Dermis microvascular lymphatic vessel endothelial cell (primary cell): ENCODE results near the gene VASP. TPM values are rescaled to one million over a fixed set of nuclear protein-coding genes. Genes with fewer than 3 reads are reported as not detected.

ENCODE experiments used
- DNase-seq, 2 donors: peaks; one replicate each; pipeline versions ENCODE4 v3.0.0 to v3.0.0-alpha.2; 2010; ENCODE audit warnings: low read depth in 2 of 2
- total RNA-seq: library from RNA; depleted of rRNA; stranded (reverse); fragments of >200 nt; gene quantifications from 2 replicates; pipeline ENCODE4 v1.2.1, GENCODE V29; 2014

The VASP gene
- total RNA-seq, 1 donor from 2014 or later, result 71.5 TPM

- peak in 1 of 2 donors; percentile 13 for DNase-seq
Observed at GRCh38 chr19:45547965-45548609, 40.8 kb downstream of the VASP start.

GRCh38 chr19:45553464-45553863 is 46.2 kb downstream of the VASP start:
- DNase-seq, result no peak

GRCh38 chr19:45554481-45554880 is 47.2 kb downstream of the VASP start:
- DNase-seq, result no peak

- no peak for DNase-seq
Observed at GRCh38 chr19:45556835-45557234, 49.6 kb downstream of the VASP start.

- DNase-seq, result peak in 1 of 2 donors; percentile 57
Observed at GRCh38 chr19:45558399-45558878, 51.2 kb downstream of the VASP start.

GRCh38 chr19:45560038-45560437 is 52.8 kb downstream of the VASP start:
- DNase-seq, result no peak

- DNase-seq, result peak in 1 of 2 donors; percentile 50
Observed at GRCh38 chr19:45560686-45561085, 53.4 kb downstream of the VASP start.

GRCh38 chr19:45564131-45564780 is 57.0 kb downstream of the VASP start:
- no peak for DNase-seq

- no peak for DNase-seq
Observed at GRCh38 chr19:45567609-45568008, 60.3 kb downstream of the VASP start.

GRCh38 chr19:45568732-45569131 is 61.5 kb downstream of the VASP start:
- DNase-seq, result peak in 1 of 2 donors; percentile 78

- peak in 1 of 2 donors; percentile 36 for DNase-seq
Observed at GRCh38 chr19:45569619-45570421, 62.5 kb downstream of the VASP start.

GRCh38 chr19:45571457-45572220 is 64.4 kb downstream of the VASP start:
- no peak for DNase-seq

GRCh38 chr19:45574526-45574925 is 67.2 kb downstream of the VASP start:
- no peak for DNase-seq

- DNase-seq, result no peak
Observed at GRCh38 chr19:45575216-45575615, 67.9 kb downstream of the VASP start.

Other genes starting within 250 kb of the VASP start
- 0.13 TPM in 1 of 2 replicates, not detected in the other for gene CKM, start 184.6 kb upstream of the VASP start, total RNA-seq
- gene KLC3, start 166.7 kb upstream of the VASP start, total RNA-seq, result 0.13 and 0.25 TPM in 2 replicates
- gene ERCC2, start 136.9 kb upstream of the VASP start, total RNA-seq, result 14.5 and 19.7 TPM in 2 replicates
- gene PPP1R13L, start 102.4 kb upstream of the VASP start, total RNA-seq, result 10.0 and 20.7 TPM in 2 replicates
- 7.0 and 7.4 TPM in 2 replicates for gene POLR1G, start 100.8 kb upstream of the VASP start, total RNA-seq
- gene ERCC1, start 83.6 kb upstream of the VASP start, total RNA-seq, result 46.1 and 57.3 TPM in 2 replicates
- gene FOSB, start 39.5 kb upstream of the VASP start, total RNA-seq, result 1.3 and 3.9 TPM in 2 replicates
- gene RTN2, start 10.4 kb upstream of the VASP start, total RNA-seq, result 5.9 and 8.1 TPM in 2 replicates
- gene PPM1N, start 9.0 kb upstream of the VASP start, total RNA-seq, result 0.25 and 1.0 TPM in 2 replicates
- 4.1 and 5.6 TPM in 2 replicates for gene OPA3, start 77.3 kb downstream of the VASP start, total RNA-seq
- 1.0 and 1.5 TPM in 2 replicates for gene GPR4, start 94.7 kb downstream of the VASP start, total RNA-seq
- gene EML2, start 131.9 kb downstream of the VASP start, total RNA-seq, result 11.1 and 15.7 TPM in 2 replicates
- 0.13 TPM in 1 of 2 replicates, not detected in the other for gene GIPR, start 160.7 kb downstream of the VASP start, total RNA-seq
- 222 and 396 TPM in 2 replicates for gene SNRPD2, start 184.5 kb downstream of the VASP start, total RNA-seq
- 8.3 and 11.7 TPM in 2 replicates for gene QPCTL, start 185.2 kb downstream of the VASP start, total RNA-seq
- gene FBXO46, start 223.4 kb downstream of the VASP start, total RNA-seq, result 3.2 and 5.4 TPM in 2 replicates
- not detected in 2 replicates for gene MEIOSIN, start 226.0 kb downstream of the VASP start, total RNA-seq